DMS53 treated with DMSO at 0.1 percent for 48 hours (cell line): ENCODE data around the gene BTBD1.

ENCODE experiments used
- DNase-seq: peaks from one replicate; lab custom pipeline; 2025; ENCODE audit not compliant: unreplicated experiment; lab: John Stamatoyannopoulos, UW

The BTBD1 gene

GRCh38 chr15:83066734-83067637 is at the start of gene BTBD1:
TSS of gene BTBD1 (minus strand) at chr15:83067252. CDS start at chr15:83067151, 101 bp downstream.
- peak; percentile 68 for DNase-seq

DNA sequence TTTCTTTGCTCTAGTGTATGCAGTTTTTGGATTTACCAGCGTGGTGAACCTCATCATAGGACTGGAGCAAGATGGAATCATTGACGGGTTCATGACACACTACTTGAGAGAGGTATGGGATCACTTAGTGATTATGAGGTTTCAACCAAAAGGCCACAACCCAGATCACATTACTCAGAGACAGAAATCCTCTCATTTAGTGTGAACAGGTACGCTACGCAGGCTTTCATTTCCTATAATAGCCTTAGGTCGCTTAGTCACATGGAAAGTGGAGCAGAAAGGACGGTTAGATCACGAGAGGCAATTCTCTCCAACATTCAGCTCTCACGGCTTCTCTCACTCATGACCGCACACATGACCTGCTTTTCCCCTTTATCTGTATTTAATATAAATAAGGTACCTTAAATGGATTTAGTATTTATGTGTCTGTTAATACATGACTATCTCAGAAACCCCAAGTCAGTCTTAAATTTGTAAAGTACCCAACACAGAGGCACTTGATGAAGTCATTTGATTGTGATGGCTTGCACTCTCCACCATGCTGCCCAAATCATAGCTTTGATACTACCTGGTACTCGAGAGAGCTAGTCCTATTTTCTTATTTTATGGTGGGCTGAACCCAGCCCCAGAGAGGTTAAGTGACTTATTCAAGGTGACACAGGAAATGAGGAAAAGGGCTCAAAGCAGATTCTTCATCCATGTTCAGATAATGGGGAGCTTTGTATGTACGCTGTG is 48.9 kb upstream of the BTBD1 start:
- no peak for DNase-seq

GRCh38 chr15:83115410-83115809 is 48.4 kb upstream of the BTBD1 start:
- no peak for DNase-seq

GRCh38 chr15:83114856-83115255 is 47.8 kb upstream of the BTBD1 start:
- DNase-seq: no peak

DNA sequence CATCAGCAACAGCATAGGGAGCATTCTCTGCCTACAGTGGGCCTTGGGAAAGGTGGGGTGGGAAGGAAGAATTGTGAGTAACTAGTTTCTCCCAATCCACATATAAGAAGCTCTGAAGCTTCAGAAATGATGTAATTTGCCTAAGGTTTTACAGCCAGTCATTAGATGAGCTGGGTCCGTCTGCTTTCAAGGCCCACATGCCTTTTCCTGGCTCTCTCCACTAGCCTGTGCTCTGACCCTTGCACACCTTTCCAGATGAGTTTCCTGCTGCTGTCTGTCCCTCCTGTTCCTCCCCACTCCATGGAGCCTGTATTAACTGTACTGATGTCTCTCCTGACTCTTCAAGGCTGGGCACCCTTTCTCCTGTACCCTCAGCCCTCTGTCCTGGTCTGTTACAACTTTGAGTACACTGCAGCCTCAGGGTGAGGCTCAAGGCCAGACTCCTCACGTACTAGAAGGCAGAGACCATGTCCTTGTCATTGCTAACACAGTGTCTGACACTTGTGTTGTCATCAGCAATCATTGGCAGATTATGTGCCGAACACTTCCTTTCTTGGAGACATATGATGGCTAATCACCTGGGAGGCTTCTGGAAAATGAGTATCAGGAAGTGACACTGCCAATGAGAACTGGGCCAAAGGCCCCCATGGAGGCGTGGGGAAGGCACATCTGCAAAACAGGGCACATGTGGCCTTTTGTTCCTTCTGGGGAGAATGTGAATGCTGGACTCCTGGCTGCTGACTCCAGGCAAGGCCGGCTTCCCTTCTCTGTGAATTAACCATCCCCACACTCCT is 47.0 kb upstream of the BTBD1 start:
- DNase-seq: no peak

GRCh38 chr15:83112956-83113299 is 45.9 kb upstream of the BTBD1 start:
- no peak for DNase-seq

GRCh38 chr15:83112233-83112955 is 45.3 kb upstream of the BTBD1 start:
- DNase-seq: no peak

- no peak for DNase-seq
These were observed 44.1 kb upstream of the BTBD1 start for GRCh38 chr15:83111149-83111548.

GRCh38 chr15:83110381-83110780 is 43.3 kb upstream of the BTBD1 start:
- DNase-seq: no peak

- no peak for DNase-seq
These were observed 42.5 kb upstream of the BTBD1 start for GRCh38 chr15:83109532-83109931.

GRCh38 chr15:83108266-83109219 is 41.5 kb upstream of the BTBD1 start:
- DNase-seq: peak; percentile 65

DNA sequence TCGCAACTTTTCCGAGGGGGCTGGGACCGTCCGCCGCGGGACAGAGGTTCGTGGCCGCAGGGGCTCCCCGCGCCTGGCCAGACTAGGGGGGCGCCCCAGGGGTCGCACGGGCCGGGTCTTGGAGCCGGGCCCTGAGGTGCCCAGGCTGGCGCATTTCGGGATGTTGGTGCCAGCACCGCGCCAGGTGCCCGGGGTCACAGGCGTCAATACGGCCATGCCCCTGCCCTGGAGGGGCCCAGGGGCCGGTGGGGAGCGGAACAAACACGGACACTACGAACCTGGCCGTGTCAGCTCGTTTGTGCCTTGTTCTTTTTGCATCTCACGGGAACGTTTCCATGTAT is 40.8 kb upstream of the BTBD1 start:
- DNase-seq: no peak

GRCh38 chr15:83106994-83107840 is 40.2 kb upstream of the BTBD1 start, which contains the start of gene TM6SF1:
TSS of gene TM6SF1 (plus strand) at chr15:83107645. CDS start at chr15:83107681, 36 bp downstream.
- DNase-seq: peak; percentile 33

- DNase-seq: no peak
These were observed 38.4 kb upstream of the BTBD1 start for GRCh38 chr15:83105440-83105839.

DNA sequence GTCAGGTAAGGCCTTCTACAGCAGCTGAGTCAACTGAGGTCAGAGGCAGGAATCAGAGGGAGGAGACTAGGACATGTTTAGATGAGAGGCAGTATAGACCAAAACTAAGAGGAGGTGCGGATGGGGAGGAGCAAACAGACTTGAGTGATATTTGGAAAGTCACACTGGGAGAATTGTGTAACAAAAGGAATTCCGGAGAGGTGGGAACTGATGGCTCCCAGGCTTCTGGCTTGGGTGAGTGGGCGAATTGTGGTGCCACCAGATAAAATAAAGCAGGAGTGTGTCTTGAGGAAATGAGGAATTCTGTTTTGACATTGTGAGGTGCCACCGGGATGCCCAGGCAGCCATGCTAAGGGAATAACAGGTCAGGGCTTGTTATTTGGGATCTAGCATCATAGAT is 37.1 kb upstream of the BTBD1 start:
- no peak for DNase-seq

- DNase-seq: no peak
These were observed 35.3 kb upstream of the BTBD1 start for GRCh38 chr15:83102346-83102745.

DNA sequence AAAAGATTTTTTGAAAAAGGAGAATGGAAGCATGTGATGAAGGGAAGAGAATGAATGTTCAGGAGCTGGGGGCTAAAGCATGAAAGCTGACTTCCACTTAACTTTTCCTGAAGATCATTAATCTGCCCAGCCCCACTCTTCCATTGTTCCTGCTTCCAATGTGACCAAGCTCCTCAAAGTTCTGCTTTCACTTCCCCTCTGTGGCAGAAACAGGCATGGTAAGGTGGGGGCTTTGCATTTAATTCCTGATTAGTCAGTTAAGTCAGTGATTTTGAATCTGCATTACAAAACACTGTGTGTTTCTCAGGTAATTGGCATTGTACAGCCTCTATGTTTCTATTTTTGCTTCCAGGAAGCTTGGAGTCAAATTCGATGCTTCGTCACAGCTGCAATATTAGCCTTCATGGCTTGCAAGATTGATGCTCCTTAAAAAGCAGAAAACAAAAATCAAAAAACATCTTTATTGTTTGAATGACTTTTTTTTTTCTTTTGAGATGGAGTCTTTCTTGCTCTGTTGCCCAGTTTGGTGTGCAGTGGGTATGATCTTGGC is 33.1 kb upstream of the BTBD1 start:
- no peak for DNase-seq

DNA sequence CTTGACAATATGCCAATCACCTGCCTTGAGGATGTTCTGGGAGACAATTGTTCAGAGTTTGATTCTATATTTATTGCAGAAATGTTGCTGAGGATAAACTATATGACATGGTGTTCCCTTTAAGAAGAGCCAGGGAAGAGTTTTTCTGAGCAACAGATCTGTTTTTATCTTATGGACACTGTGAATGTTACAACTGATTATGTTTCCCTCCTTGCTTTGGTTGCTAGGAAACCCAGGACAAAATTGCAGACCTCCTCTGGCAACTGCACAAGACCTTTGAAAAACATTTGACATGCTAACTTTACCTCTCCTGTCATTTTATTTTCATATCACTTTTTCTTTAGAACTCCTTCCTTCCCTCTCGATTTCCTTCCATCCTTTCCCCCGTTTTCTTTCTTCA is 32.2 kb upstream of the BTBD1 start:
- no peak for DNase-seq

GRCh38 chr15:83098079-83098478 is 31.0 kb upstream of the BTBD1 start:
- no peak for DNase-seq
